B cell (primary cell): ENCODE results near the gene H3-3A.

ENCODE experiments used
- CTCF ChIP-seq: fragments of 200-600 bp; IDR thresholded peaks from one replicate; pipeline ENCODE4 v1.8.0; 2022; ENCODE audit warnings: antibody characterized with exemption, mild to moderate bottlenecking
- EZH2 ChIP-seq: IDR thresholded peaks from 2 replicates; pipeline ENCODE4 v1.6.1; 2012; ENCODE audit warnings: borderline replicate concordance, low read depth, mild to moderate bottlenecking, moderate library complexity, low read length; ENCODE audit not compliant: insufficient read depth, poor library complexity, severe bottlenecking

GRCh38 chr1:226033582-226033981 lies 28.9 kb upstream of the H3-3A start:
- TF ChIP-seq CTCF (no peak), EZH2 (no peak)
